H7 (cell line): ENCODE results near the gene HSFX4. TPM values are rescaled to one million over a fixed set of nuclear protein-coding genes. Genes with fewer than 3 reads are reported as not detected.
"Not testable (repeated sequence)": the region's sequence is repeated elsewhere in the genome, so short reads cannot be mapped to it uniquely, and the experiment has no call there.

Experiments used
- DNase-seq: peaks from one replicate; pipeline ENCODE4 v3.0.0; 2012
- H3K27me3 ChIP-seq: 2 replicates; pipeline ENCODE4 v1.6.0; 2011; ENCODE audit warnings: mild to moderate bottlenecking, low read length; ENCODE audit not compliant: control insufficient read depth, insufficient read depth
- H3K36me3 ChIP-seq: replicated peaks from 2 replicates; pipeline ENCODE4 v1.5.1; 2011; ENCODE audit warnings: low read length; ENCODE audit not compliant: control insufficient read depth, insufficient read depth
- H3K4me3 ChIP-seq: 2 replicates; pipeline ENCODE4 v1.5.1; 2011; ENCODE audit warnings: low read depth, mild to moderate bottlenecking, control low read depth, low read length, moderate library complexity; ENCODE audit not compliant: insufficient read depth
- total RNA-seq: library from RNA; depleted of rRNA; stranded (reverse); fragments of >200 nt; shearing (Covaris generic); gene quantifications from 2 replicates; pipeline ENCODE4 v1.2.3, GENCODE V29; 2014

The HSFX4 gene
- total RNA-seq, 1 experiment from 2014 or later: not detected

DNA sequence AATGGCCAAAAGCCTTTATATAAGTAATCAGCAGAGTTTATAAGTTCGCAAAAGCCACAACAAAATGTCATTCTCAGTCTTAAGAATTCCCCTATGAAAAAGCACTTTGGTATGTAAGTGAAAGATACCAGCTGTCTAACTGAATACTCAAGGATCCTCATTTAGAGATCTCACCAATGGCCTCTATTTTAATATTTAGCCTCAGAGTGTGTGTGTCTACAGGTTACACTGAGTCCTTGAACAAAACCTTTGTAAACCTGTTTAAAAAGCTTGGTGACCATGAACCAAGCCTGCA, 1.5 kb upstream of the HSFX4 start:
- not testable (repeated sequence) for H3K4me3 ChIP-seq, H3K36me3 ChIP-seq, DNase-seq, H3K27me3 ChIP-seq

DNA sequence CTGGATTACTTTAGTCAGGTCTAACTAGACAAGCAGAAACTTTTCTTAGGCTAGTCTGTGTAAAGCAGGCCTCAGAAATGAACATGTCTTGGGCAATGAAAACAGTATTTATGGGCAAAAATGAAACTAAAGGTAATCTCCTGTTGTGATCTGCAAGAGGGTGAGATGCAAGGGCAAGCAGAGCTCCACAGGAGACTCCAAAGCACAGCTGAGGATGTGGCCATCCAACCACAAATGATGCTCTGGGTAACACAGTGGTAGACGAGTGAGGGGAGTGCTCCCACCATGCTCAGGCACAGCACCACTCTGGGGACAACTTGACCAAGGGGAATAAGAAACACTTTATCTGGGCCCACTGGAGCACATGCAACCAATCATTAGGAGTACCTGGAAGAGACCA, 738 bp upstream of the HSFX4 start:
- DNase-seq, H3K4me3 ChIP-seq, H3K36me3 ChIP-seq, H3K27me3 ChIP-seq: not testable (repeated sequence)

DNA sequence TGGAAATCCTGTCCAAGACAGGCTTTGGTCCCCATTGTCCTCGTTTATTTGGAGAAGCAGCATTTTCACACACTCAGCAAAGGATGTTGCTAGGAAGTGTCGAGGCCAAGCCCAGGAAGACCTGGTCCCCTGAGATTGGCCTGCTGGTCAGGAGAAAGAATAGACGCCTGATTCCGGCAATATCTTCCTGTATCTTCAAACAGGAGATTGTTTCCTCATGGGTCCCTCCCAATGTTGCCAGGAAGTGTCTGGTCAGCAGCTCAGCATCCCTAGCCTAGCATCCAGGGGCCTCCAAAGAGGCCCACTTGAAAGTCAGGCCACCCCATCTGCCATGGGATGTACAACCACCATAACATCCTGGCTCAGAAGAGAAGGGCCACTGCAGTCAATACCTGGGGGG, 2.0 kb downstream of the HSFX4 start:
- H3K36me3 ChIP-seq, H3K4me3 ChIP-seq, DNase-seq, H3K27me3 ChIP-seq: not testable (repeated sequence)

DNA sequence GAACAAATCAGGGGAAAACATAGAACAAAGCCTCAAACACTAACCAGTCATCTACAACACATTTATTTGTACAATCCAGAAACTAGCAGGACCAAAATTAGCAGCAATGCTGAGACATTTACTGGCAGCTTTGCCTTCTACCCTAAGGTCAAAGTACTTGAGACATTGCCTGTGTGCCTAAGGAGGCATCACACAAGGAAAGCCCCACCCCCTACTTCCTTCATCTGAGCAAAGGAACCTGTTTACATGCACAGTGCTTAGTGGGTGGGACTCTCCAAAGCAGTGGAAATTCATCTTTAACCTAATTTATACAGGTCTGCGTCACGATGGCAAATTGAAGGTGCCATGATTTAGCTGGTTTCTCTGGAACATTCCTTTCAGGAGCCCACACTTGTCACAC, 2.8 kb downstream of the HSFX4 start:
- not testable (repeated sequence) for H3K4me3 ChIP-seq, DNase-seq

DNA sequence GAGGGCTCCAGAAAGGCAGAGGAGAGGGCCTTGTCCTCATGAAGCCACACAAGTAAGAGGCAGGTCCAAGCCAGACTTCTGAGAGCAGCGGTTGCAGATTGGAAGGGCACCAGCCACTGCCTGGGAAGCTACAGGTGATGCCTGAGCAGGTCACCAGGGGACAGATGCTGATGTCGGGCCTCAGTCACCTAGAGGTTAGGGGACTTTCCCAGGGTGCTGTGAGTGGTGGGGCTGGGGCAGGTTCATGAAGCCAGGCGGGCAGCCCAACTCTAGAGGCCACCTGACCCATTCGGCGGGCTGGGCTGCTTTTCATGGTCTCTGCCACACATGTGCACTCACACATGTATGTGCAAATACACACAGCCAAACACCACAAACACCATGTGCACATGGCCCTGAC, 3.6 kb downstream of the HSFX4 start:
- H3K27me3 ChIP-seq, H3K4me3 ChIP-seq, H3K36me3 ChIP-seq, DNase-seq: not testable (repeated sequence)

More for the DNA sequence above, 2.8 kb downstream of the HSFX4 start:
- not testable (repeated sequence) for H3K36me3 ChIP-seq, H3K27me3 ChIP-seq

DNA sequence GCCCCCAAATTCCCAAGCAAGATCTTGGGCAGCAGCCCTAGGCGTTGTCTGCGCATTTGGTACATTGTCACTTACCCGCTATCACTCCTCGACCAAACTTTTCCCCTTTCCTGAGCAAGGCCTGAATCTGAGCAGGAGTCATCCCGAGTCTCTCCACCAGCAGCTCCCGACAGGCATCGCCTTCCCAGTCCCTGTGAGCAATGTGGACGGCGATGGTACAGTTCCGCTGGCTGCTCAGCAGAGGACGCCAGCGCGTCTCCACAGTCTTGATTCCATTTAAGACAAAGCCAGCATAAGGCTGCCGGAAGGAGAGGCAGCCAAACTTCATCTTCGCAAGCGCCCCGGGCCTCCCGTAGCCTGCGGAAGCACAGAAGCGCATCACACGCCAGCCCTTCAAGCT, 4.2 kb downstream of the HSFX4 start:
- not testable (repeated sequence) for H3K36me3 ChIP-seq, H3K27me3 ChIP-seq, DNase-seq, H3K4me3 ChIP-seq

DNA sequence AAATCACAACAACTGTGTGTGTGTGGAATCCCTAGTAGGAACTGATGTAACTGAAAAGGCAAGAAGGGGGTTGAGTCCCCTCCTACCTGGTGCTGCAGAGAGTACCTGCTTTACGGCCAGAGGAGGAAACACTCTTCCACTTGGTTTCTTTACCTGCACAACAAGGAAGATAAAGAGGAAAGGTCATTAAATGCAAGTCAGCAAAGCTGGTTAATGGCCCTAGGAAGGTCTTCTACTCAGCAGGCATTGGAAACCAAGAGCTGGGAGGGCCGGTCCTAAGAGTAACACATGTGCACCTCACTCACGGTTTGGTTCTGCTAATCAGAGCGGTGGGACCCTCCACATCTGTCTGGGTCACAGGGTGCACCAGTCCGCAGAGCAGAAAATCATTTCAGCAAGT, 8.0 kb downstream of the HSFX4 start:
- not testable (repeated sequence) for H3K27me3 ChIP-seq, DNase-seq, H3K36me3 ChIP-seq
- H3K4me3 ChIP-seq: peak overlapping the region; percentile 97

DNA sequence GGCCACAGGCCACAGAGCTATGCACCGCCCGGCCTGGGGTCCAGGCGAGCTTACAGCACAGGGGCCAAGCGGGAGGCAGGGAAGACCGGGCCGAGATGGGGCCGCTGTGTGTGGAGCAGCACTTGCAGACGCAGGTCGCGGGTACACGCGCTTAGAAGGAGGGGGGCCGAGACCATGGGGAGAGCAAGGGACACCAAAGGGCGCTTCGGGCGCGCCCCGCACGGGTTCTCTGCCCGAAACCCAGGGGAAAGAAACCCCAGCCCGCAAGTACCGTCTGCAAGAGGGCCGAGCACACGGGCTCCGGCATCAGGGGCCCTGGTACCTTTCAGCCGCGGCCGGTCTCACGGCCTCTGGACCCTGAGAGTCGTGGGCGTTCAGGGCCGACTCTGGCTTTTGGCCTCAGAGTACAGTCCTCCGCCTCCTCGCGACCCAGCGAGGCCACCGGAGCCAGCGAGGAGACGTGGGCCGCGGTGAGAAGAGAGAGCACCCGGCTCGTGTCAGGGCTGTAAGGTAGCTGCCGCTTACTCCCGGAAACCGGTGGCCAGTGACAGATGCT, 8.6 kb downstream of the HSFX4 start:
- Histone ChIP-seq H3K27me3 (no peaks in the 10 kb centered on the region), H3K4me3 (peak overlapping the region; percentile 97), H3K36me3 (no peaks in the 10 kb centered on the region; the same call in 1 of the 2 replicates)
- DNase-seq: no peak

DNA sequence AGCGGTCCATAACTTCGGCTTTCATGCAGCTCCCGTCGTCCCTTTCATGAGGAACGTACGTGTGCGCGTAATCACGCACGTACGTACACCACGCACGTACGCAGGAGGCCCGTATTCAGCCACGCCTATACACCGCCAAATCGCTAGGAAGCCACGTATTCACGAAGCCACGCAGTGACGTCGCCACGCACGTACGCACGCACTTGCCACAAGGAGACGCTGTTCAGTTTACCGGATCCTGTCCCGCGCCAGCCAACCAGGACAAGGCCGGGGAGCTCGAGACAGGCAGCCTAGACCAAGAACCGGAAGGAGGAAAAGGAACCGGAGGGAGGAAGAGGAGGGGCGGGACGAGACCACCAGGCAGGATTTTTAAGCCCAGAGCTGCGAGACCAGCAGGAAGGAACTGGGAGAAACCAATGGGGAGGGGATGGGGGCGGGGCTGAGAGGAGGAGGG, 9.1 kb downstream of the HSFX4 start, which contains the start of gene EOLA2:
TSS of gene EOLA2 (minus strand) at position 65 of the 454 bp plus-strand sequence. CDS start 4,617 bp downstream, outside the sequence.
- H3K36me3 ChIP-seq: no peaks in the 10 kb centered on the region; the same call in 1 of the 2 replicates
- peak within 1 kb of the TSS; percentile 97 for H3K4me3 ChIP-seq
- DNase-seq: peak; percentile 85
- no peaks in the 10 kb centered on the region for H3K27me3 ChIP-seq

DNA sequence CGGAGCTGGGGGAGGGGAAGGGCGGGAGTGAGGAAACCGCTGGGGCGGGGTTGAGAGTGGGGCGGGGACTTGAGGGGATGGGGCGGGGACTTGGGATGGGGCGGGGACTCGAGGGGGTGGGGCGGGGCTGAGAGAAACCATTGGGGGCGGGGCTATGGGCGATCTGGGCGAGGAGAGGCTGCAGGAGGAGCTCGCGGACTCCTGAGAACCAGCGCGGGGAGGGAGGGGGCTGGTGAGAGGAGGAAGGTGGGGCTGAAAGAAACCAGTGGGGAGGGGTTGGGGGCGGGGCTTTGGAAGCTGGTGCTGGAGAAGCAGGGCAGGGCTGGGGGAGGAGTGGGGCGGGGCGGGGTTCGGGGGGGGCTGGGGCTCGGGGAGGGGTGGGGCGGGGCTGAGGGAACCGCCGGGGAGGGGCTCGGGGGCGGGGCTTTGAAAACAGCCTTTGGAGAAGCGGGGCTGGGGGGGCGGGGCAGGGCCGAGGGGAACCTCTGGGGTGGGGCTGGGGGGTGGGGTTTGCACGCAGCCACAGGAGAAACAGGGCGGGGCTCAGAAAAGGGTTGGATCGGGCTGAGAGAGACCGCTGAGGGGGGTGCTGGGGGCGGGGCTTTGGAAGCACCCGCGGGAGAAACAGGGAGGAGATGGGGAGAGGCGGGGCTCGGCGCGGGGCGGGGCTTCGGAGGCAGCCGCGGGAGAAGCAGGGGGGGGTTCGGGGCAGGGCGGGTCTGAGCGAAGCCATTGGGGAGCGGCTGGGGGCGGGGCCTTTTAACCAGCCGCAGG, 9.7 kb downstream of the HSFX4 start:
- Histone ChIP-seq H3K27me3 (no peaks in the 10 kb centered on the region), H3K36me3 (peaks cover 3% of the 10 kb centered on the region; the same call in 1 of the 2 replicates), H3K4me3 (peak overlapping the region; percentile 97)
- peak; percentile 94 for DNase-seq

DNA sequence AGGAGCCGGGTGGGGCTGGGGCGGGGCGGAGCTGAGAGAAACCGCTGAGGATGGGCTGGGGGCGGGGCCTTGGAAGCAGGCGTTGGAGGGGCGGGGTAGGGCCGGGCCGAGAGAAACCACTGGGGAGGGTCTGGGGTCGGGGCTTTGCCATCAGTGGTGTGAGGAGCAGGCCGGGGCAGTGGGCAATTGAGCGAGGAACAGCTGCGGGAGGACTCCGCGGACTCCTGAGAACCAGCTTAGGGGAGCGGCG, 10.2 kb downstream of the HSFX4 start:
- Histone ChIP-seq H3K36me3 (peaks cover 3% of the 10 kb centered on the region; the same call in 1 of the 2 replicates), H3K4me3 (peak overlapping the region; percentile 76), H3K27me3 (no peaks in the 10 kb centered on the region)
- no peak for DNase-seq

DNA sequence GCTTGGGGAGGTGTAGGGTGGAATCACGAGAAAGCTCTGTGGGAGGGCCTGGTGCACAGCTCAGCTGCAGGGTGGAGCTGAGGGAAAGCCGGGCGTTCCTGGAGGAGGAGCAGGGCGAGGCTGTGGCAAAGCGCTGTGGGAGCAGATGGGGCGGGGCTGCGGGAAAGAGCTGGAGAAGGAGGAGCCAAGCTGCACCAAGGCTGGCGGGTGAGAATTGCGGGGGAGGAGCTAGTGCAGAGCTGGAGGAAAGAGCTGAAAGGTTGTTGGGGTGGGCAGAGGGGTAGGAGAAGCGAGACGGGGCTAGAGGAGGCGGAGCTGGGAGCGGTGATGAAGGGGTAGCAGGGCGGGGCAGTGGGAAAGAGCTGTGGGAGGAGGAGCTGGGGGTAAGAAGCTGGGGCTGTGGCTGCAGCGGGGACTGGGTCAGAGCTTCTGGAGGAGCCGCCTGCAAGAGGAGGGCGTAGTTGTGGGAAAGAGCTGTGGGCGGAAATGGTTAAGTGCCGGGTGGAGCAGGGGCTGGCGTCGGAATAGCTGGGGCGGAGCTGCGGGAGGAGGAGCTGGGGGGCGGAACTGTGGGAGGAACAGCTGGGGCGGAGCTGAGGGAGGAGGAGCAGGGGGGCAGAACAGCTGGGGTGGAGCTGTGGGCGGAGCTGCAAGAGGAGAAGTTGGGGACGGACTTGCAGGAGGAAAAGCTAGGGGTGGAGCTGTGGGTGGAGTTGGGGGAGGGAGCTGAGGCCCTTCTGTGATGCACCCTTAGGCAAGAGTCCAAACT, 10.7 kb downstream of the HSFX4 start:
- no peaks in the 10 kb centered on the region for H3K27me3 ChIP-seq

DNA sequence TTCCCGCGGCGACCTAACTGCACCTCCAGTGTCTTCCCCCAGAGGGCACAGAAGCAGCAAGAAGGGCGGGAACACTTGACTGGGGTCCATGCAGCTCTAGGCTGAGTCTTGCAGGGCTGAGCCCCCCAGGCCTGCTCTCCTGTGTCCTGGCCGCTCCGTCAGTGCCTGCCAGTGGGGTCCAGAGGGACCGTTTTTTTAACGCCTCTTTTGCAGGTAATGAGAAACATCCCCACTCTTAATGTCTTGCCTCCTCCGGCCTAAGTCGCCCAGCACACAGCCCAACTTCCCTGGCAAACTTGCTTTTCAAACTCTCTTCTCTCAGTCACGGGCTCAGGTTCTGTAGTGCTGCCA, 11.3 kb downstream of the HSFX4 start:
- DNase-seq, H3K4me3 ChIP-seq, H3K27me3 ChIP-seq, H3K36me3 ChIP-seq: not testable (repeated sequence)

More for the DNA sequence above, 10.7 kb downstream of the HSFX4 start:
- peaks cover 3% of the 10 kb centered on the region; the same call in 1 of the 2 replicates for H3K36me3 ChIP-seq
- H3K4me3 ChIP-seq: peak overlapping the region; percentile 76
- peak; percentile 91 for DNase-seq

DNA sequence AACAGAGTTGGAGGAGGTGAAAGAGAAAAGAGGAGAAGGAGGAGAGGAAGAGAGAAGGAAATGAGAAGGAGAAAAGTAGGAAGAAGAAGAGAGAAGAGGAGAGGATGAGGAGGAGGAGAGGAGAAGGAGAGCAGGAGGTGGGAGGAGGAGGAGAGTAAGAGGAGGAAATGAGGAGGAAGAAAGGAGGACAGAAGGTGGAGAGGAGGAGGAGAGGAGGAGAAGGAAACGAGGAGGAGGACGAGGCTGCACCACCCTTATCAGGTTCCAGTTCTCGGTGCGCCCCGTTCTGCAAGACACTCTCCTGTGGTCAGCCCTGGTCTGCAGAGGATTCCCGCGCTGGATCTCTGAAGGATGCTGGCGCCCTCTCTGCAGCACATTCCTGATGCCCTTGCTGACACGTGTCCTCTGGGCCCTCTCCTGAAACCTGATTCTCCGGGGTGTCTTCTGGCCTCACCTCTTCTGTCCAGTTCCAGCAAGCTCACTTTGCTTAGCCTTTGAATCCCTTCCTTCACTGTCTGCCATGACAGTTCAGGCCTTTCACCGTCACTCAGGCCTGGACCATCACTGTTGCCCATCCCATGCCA, 15.8 kb downstream of the HSFX4 start:
- peaks cover 13% of the 10 kb centered on the region for H3K36me3 ChIP-seq
- not testable (repeated sequence) for H3K27me3 ChIP-seq, H3K4me3 ChIP-seq, DNase-seq

DNA sequence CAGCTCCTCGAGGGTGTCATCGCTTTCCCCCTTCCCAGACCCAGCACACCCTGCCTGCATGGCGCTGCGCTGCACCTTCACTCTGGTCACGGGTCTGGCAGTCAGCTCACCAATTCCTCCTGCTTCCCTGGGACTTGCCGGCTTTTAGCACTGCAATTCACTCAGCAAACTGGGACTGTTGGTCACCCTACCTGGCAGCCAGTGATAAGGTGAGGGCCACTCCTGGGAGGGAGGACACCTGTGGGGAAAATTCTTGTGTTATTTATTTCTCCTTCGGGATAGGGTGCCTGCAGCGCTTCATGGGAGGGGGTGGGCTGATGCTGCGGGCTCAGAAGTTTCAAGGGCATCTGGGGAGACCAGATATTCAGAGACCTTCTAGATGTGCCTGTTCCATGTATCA, 16.4 kb downstream of the HSFX4 start:
- H3K27me3 ChIP-seq, DNase-seq, H3K4me3 ChIP-seq: not testable (repeated sequence)
- H3K36me3 ChIP-seq: peaks cover 13% of the 10 kb centered on the region
